Heart left ventricle (tissue), 13 donors: ENCODE measurements around the gene LRRIQ1.
"Not testable (repeated sequence)": the region's sequence is repeated elsewhere in the genome, so short reads cannot be mapped to it uniquely, and the experiment has no call there.

ENCODE experiments used
- POLR2A ChIP-seq, 2 donors: fragments of 450-650 bp; IDR thresholded peaks; one replicate each; pipeline ENCODE4 v1.6.1; 2017; ENCODE audit warnings: antibody characterized with exemption in 2 of 2, mild to moderate bottlenecking in 2 of 2, moderate library complexity in 2 of 2
- TF ChIP-seq, protein P1 (sequence below), 12 donors: fragments of 200-600 bp; sonication (generic) in 4 of 12; IDR thresholded peaks; one replicate each; pipeline versions ENCODE4 v1.5.0 to v1.8.0; 2018 to 2022; ENCODE audit warnings: antibody characterized with exemption in 12 of 12, mild to moderate bottlenecking in 5 of 12
- donor health status: ischemic (EF 13 %, LVEDD 7.1; RV severe dilation, severe dysfunction).
- donor health status: DM: no; HTN: yes; CAD: no.
- donor health status: DM: no; HTN: no; CAD: no.
- donor health status: ischemic (EF 25% LVEDD 6.9; RV normal size, moderate dysfunction).
- donor health status: ischemic (EF 25% LVEDD 5.7; RV mildly dilated, moderate dysfunction).
- donor health status: ischemic (EF 35%, LVEDD 5.7; RV mildly dilated, moderate dysfunction).
- donor health status: nonischemic (EF 11% LVEDD 7.7; RV severe dilation, severe dysfunction).
- donor health status: DM: yes; HTN: yes; CAD: no.
- donor health status: PGD.
- donor health status: ischemic (EF 29% LVEDD 5.4; RV normal size, mild dysfunction).
- donor health status: nonischemic (EF 23%, LVEDD 6.1; RV moderate dilation, normal function).

DNA sequence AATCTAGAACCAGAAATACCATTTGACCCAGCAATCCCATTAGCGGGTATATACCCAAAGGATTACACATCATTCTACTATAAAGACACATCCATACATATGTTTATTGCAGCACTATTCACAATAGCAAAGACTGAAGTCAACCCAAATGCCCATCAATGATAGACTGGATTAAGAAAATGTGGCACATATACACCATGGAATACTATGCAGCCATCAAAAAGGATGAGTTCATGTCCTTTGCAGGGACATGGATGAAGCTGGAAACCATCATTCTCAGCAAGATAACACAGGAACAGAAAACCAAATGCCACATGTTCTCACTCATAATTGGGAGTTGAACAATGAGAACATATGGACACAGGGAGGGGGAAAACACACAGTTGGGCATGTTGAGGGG lies 188.2 kb downstream of the LRRIQ1 start:
- TF ChIP-seq, protein P1, sequence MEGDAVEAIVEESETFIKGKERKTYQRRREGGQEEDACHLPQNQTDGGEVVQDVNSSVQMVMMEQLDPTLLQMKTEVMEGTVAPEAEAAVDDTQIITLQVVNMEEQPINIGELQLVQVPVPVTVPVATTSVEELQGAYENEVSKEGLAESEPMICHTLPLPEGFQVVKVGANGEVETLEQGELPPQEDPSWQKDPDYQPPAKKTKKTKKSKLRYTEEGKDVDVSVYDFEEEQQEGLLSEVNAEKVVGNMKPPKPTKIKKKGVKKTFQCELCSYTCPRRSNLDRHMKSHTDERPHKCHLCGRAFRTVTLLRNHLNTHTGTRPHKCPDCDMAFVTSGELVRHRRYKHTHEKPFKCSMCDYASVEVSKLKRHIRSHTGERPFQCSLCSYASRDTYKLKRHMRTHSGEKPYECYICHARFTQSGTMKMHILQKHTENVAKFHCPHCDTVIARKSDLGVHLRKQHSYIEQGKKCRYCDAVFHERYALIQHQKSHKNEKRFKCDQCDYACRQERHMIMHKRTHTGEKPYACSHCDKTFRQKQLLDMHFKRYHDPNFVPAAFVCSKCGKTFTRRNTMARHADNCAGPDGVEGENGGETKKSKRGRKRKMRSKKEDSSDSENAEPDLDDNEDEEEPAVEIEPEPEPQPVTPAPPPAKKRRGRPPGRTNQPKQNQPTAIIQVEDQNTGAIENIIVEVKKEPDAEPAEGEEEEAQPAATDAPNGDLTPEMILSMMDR (IDR thresholded peaks at IDR 0.05) = not testable (repeated sequence)
- TF ChIP-seq POLR2A (IDR thresholded peaks at IDR 0.05) = not testable (repeated sequence)
